H9 (cell line): ENCODE measurements around the gene TBXAS1. TPM values are rescaled to one million over a fixed set of nuclear protein-coding genes. Genes with fewer than 3 reads are reported as not detected.

Source experiments
- DNase-seq: peaks from one replicate; pipeline ENCODE4 v3.0.0-alpha.2; 2017
- H2AFZ ChIP-seq: one replicate; pipeline ENCODE4 v1.6.1; 2013; ENCODE audit warnings: mild to moderate bottlenecking, low read length, control low read depth, moderate library complexity
- H2AK5ac ChIP-seq: 2 replicates; pipeline ENCODE4 v1.6.1; 2013; ENCODE audit warnings: low read length, control low read depth, mixed read lengths; ENCODE audit not compliant: insufficient read length
- H2BK120ac ChIP-seq: one replicate; pipeline ENCODE4 v1.6.1; 2013; ENCODE audit warnings: low read depth, mild to moderate bottlenecking, low read length, control low read depth, inconsistent platforms; ENCODE audit not compliant: poor library complexity, severe bottlenecking
- H2BK12ac ChIP-seq: 2 replicates; pipeline ENCODE4 v1.6.1; 2013; ENCODE audit warnings: low read length, control low read depth, mixed read lengths, low read depth; ENCODE audit not compliant: insufficient read length
- H2BK15ac ChIP-seq: 2 replicates; pipeline ENCODE4 v1.6.1; 2013; ENCODE audit warnings: low read depth, low read length, control low read depth
- H2BK20ac ChIP-seq: one replicate; pipeline ENCODE4 v1.6.1; 2013; ENCODE audit warnings: low read depth, mild to moderate bottlenecking, low read length, control low read depth, inconsistent platforms; ENCODE audit not compliant: poor library complexity, severe bottlenecking
- H2BK5ac ChIP-seq: 2 replicates; pipeline ENCODE4 v1.6.1; 2013; ENCODE audit warnings: low read length, control low read depth, mixed read lengths; ENCODE audit not compliant: insufficient read length
- H3K14ac ChIP-seq: 2 replicates; pipeline ENCODE4 v1.6.1; 2013; ENCODE audit warnings: low read length, control low read depth; ENCODE audit not compliant: insufficient read depth
- H3K18ac ChIP-seq: 2 replicates; pipeline ENCODE4 v1.6.1; 2013; ENCODE audit warnings: low read depth, mild to moderate bottlenecking, mixed read lengths, low read length, control low read depth; ENCODE audit not compliant: insufficient read length
- H3K23ac ChIP-seq: 2 replicates; pipeline ENCODE4 v1.6.1; 2013; ENCODE audit warnings: low read length, control low read depth, mixed read lengths, low read depth; ENCODE audit not compliant: insufficient read length
- H3K23me2 ChIP-seq: 2 replicates; pipeline ENCODE4 v1.6.1; 2013; ENCODE audit warnings: low read depth, mild to moderate bottlenecking, mixed read lengths, low read length, control low read depth; ENCODE audit not compliant: insufficient read length, poor library complexity, severe bottlenecking
- H3K27ac ChIP-seq: 2 replicates; pipeline ENCODE4 v1.5.1; 2013; ENCODE audit warnings: low read length, control low read depth, mixed read lengths, low read depth; ENCODE audit not compliant: insufficient read length
- H3K27me3 ChIP-seq: 2 replicates; pipeline ENCODE4 v1.6.1; 2013; ENCODE audit warnings: low read length, control low read depth, inconsistent platforms; ENCODE audit not compliant: insufficient read depth
- H3K4ac ChIP-seq: 2 replicates; pipeline ENCODE4 v1.6.1; 2013; ENCODE audit warnings: low read depth, mild to moderate bottlenecking, control low read depth, inconsistent platforms, low read length, moderate library complexity
- H3K4me1 ChIP-seq: 2 replicates; pipeline ENCODE4 v1.6.1; 2013; ENCODE audit warnings: low read length, control low read depth, inconsistent platforms; ENCODE audit not compliant: insufficient read depth
- H3K4me2 ChIP-seq: 2 replicates; pipeline ENCODE4 v1.6.1; 2013; ENCODE audit warnings: low read length, control low read depth, mixed read lengths; ENCODE audit not compliant: insufficient read length, insufficient read depth
- H3K56ac ChIP-seq: 2 replicates; pipeline ENCODE4 v1.6.1; 2013; ENCODE audit warnings: low read depth, mild to moderate bottlenecking, mixed read lengths, low read length, control low read depth; ENCODE audit not compliant: insufficient read length
- H3K79me1 ChIP-seq: 2 replicates; pipeline ENCODE4 v1.6.1; 2013; ENCODE audit warnings: low read depth, mild to moderate bottlenecking, moderate library complexity, low read length, control low read depth, inconsistent platforms; ENCODE audit not compliant: insufficient read depth, poor library complexity, severe bottlenecking
- H3K79me2 ChIP-seq: 2 replicates; pipeline ENCODE4 v1.6.1; 2013; ENCODE audit warnings: low read length, control low read depth, inconsistent platforms; ENCODE audit not compliant: insufficient read depth
- H3K9ac ChIP-seq: 2 replicates; pipeline ENCODE4 v1.6.1; 2013; ENCODE audit warnings: low read length, control low read depth, mixed read lengths; ENCODE audit not compliant: insufficient read length; ENCODE audit errors: extremely low read depth
- H3K9me3 ChIP-seq: one replicate; pipeline ENCODE4 v1.6.1; 2013; ENCODE audit warnings: low read depth, low read length, inconsistent platforms; ENCODE audit not compliant: control insufficient read depth
- H3T11ph ChIP-seq: one replicate; pipeline ENCODE4 v1.6.1; 2013; ENCODE audit warnings: mild to moderate bottlenecking, low read length, control low read depth, inconsistent platforms
- H4K20me1 ChIP-seq: one replicate; pipeline ENCODE4 v1.6.1; 2013; ENCODE audit not compliant: control insufficient read depth, insufficient read length, insufficient read depth
- H4K5ac ChIP-seq: 2 replicates; pipeline ENCODE4 v1.6.1; 2013; ENCODE audit warnings: low read depth, mild to moderate bottlenecking, mixed read lengths, low read length, control low read depth; ENCODE audit not compliant: insufficient read length
- H4K8ac ChIP-seq: replicated peaks from 2 replicates; pipeline ENCODE4 v1.6.1; 2013; ENCODE audit warnings: low read length, control low read depth, mixed read lengths, low read depth; ENCODE audit not compliant: insufficient read length
- H4K91ac ChIP-seq: 2 replicates; pipeline ENCODE4 v1.6.1; 2013; ENCODE audit warnings: low read depth, mild to moderate bottlenecking, moderate library complexity, mixed read lengths, low read length, control low read depth; ENCODE audit not compliant: insufficient read length
- H3K27ac Mint-ChIP-seq, 3 experiments: 2 replicates in 2 of 3; 3 replicates in 1 of 3; pipeline ENCODE4 v1.8.0; 2020 to 2021; ENCODE audit warnings: mixed read lengths in 3 of 3, mild to moderate bottlenecking in 1 of 3, moderate library complexity in 1 of 3
- H3K27me3 Mint-ChIP-seq: 2 replicates; pipeline ENCODE4 v1.8.0; 2021; ENCODE audit warnings: low read depth, mild to moderate bottlenecking, moderate library complexity, mixed read lengths
- H3K36me3 Mint-ChIP-seq, 3 experiments: 2 replicates in 2 of 3; 3 replicates in 1 of 3; pipeline ENCODE4 v1.8.0; 2020 to 2021; ENCODE audit warnings: low read depth in 3 of 3, mixed read lengths in 3 of 3; ENCODE audit not compliant: insufficient read depth in 1 of 3
- H3K4me1 Mint-ChIP-seq, 2 experiments: 2 replicates each; pipeline ENCODE4 v1.8.0; 2020; ENCODE audit warnings: mixed read lengths in 2 of 2
- H3K4me3 Mint-ChIP-seq, 2 experiments: 2 replicates in 1 of 2; 3 replicates in 1 of 2; pipeline ENCODE4 v1.8.0; 2020 to 2021; ENCODE audit warnings: mild to moderate bottlenecking in 2 of 2, mixed read lengths in 2 of 2, moderate library complexity in 1 of 2
- H3K9me3 Mint-ChIP-seq, 2 experiments: 2 replicates in 1 of 2; 3 replicates in 1 of 2; pipeline ENCODE4 v1.8.0; 2020; ENCODE audit warnings: mild to moderate bottlenecking in 2 of 2, mixed read lengths in 2 of 2, moderate library complexity in 1 of 2
- WGBS: extraction: QIAGEN DNeasy Blood & Tissue Kit; methylation state at CpG from one replicate; pipeline ENCODE4 v1.1.7; 2013; ENCODE audit warnings: missing lambda C conversion rate, low lambda C conversion rate, mixed read lengths; ENCODE audit not compliant: insufficient read length; ENCODE audit errors: extremely low coverage; 5-methylcytosine and 5-hydroxymethylcytosine counted together
- total RNA-seq: library from RNA; stranded (reverse); gene quantifications from 2 replicates; pipeline ENCODE4 v1.2.1, GENCODE V29; 2021
- TF ChIP-seq, protein P1 (sequence below): fragments of 200-600 bp; sonication (generic); conservative IDR thresholded peaks from 3 replicates; pipeline ENCODE4 v1.8.0; 2021; ENCODE audit warnings: antibody characterized with exemption, mild to moderate bottlenecking

The TBXAS1 gene
- total RNA-seq, 1 experiment from 2014 or later = 0.39 TPM

DNA sequence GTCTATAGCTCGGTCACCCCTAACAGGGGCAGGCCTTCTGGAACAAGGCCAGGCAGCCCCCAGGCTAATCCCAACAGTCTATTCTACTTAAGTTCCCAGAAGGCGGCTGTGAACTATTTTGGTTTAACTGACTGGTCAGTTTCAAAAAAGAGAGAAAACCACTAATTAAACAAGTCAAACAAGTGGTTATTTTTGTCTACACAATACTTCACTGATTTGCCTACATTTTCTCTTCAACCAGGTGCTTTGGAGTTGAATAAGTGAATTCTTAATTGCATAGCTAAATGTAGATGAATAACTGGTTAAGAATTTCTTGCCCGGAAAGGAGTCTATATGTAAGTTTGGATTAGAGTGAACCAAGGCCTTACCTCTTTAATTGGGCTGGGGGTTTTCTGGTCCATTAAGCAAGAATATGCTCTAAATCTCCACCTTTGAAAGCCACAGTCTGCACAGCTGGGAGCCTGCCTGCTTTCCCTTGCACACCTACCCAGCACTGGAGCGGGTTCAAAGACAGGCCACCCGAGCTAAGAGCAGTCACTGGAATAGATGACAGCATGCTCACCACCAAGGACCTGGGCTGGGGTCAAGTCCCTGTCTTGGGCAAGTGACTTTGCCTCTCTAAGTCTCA is 70.4 kb downstream of the TBXAS1 start:
- no peak for DNase-seq
- no peak overlapping the region for H3K18ac ChIP-seq
- no CpG with 5 or more reads among the region's 5 CpGs for WGBS
- H2BK120ac ChIP-seq = no peak overlapping the region
- H2AK5ac ChIP-seq = no peak overlapping the region
- no peak overlapping the region for H4K5ac ChIP-seq
- H2BK20ac ChIP-seq = no peak overlapping the region
- no peak overlapping the region for H4K91ac ChIP-seq
- H2BK12ac ChIP-seq = no peak overlapping the region
- no peak overlapping the region for H2AFZ ChIP-seq
- no peak overlapping the region for H3K27ac ChIP-seq
- no peak overlapping the region for H3T11ph ChIP-seq
- H2BK15ac ChIP-seq = no peak overlapping the region
- no peaks in the 10 kb centered on the region for H3K79me2 ChIP-seq
- H2BK5ac ChIP-seq = no peak overlapping the region
- H3K14ac ChIP-seq = no peak overlapping the region
- no peaks in the 10 kb centered on the region for H3K23me2 ChIP-seq
- Mint-ChIP-seq H3K36me3 (0 out of 7 replicates have a peak, but pooled peaks cover 0 to 6% (median 0%) of the 10 kb centered on the region in 3 experiments), H3K4me1 (no peaks in the 10 kb centered on the region), H3K27me3 (peaks cover 8% of the 10 kb centered on the region; the same call in 1 of the 2 replicates), H3K9me3 (peaks cover 6 to 7% of the 10 kb centered on the region in 2 experiments; a peak in 4 of 5 replicates), H3K4me3 (no peak overlapping the region), H3K27ac (no peak overlapping the region)
- no peak overlapping the region for H3K56ac ChIP-seq
- H4K8ac ChIP-seq = no peak overlapping the region
- H3K27me3 ChIP-seq = no peaks in the 10 kb centered on the region
- TF ChIP-seq, protein P1, sequence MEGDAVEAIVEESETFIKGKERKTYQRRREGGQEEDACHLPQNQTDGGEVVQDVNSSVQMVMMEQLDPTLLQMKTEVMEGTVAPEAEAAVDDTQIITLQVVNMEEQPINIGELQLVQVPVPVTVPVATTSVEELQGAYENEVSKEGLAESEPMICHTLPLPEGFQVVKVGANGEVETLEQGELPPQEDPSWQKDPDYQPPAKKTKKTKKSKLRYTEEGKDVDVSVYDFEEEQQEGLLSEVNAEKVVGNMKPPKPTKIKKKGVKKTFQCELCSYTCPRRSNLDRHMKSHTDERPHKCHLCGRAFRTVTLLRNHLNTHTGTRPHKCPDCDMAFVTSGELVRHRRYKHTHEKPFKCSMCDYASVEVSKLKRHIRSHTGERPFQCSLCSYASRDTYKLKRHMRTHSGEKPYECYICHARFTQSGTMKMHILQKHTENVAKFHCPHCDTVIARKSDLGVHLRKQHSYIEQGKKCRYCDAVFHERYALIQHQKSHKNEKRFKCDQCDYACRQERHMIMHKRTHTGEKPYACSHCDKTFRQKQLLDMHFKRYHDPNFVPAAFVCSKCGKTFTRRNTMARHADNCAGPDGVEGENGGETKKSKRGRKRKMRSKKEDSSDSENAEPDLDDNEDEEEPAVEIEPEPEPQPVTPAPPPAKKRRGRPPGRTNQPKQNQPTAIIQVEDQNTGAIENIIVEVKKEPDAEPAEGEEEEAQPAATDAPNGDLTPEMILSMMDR = no peak
- no peaks in the 10 kb centered on the region for H3K9me3 ChIP-seq
- H3K79me1 ChIP-seq = no peaks in the 10 kb centered on the region
- H3K4me2 ChIP-seq = no peak overlapping the region
- no peaks in the 10 kb centered on the region for H3K4me1 ChIP-seq
- no peaks in the 10 kb centered on the region for H4K20me1 ChIP-seq
- H3K23ac ChIP-seq = no peak overlapping the region
- no peak overlapping the region for H3K4ac ChIP-seq
- H3K9ac ChIP-seq = no peak overlapping the region
